GM18526 (cell line): ENCODE measurements around the gene RAC3.
A peak's percentile ranks its signal among the peaks of the same experiment; 100 is the strongest.

Experiments
- POLR2A ChIP-seq: IDR thresholded peaks from 3 replicates; pipeline ENCODE4 v1.6.1; 2011; ENCODE audit not compliant: insufficient read length; ENCODE audit errors: extremely low read depth

RAC3 gene

GRCh38 chr17:82015311-82015971 is 16.0 kb upstream of the RAC3 start:
- no peak for TF ChIP-seq POLR2A

- no peak for TF ChIP-seq POLR2A
Observed at GRCh38 chr17:82016061-82016874, 15.2 kb upstream of the RAC3 start.

GRCh38 chr17:82016875-82017459 is 14.5 kb upstream of the RAC3 start:
- TF ChIP-seq POLR2A = no peak

- no peak for TF ChIP-seq POLR2A
Observed at GRCh38 chr17:82017612-82018151, 13.8 kb upstream of the RAC3 start.

GRCh38 chr17:82018152-82018988 is 13.1 kb upstream of the RAC3 start:
- no peak for TF ChIP-seq POLR2A

GRCh38 chr17:82018989-82019689 is 12.3 kb upstream of the RAC3 start:
- no peak for TF ChIP-seq POLR2A

GRCh38 chr17:82019690-82020571 is 11.5 kb upstream of the RAC3 start:
- no peak for TF ChIP-seq POLR2A

- TF ChIP-seq POLR2A = no peak
Observed at GRCh38 chr17:82020572-82021106, 10.8 kb upstream of the RAC3 start.

GRCh38 chr17:82021107-82021899 is 10.2 kb upstream of the RAC3 start:
- no peak for TF ChIP-seq POLR2A

- TF ChIP-seq POLR2A = no peak
Observed at GRCh38 chr17:82021900-82022309, 9.6 kb upstream of the RAC3 start.

- peak; percentile 68 for TF ChIP-seq POLR2A
Observed at GRCh38 chr17:82022310-82022980, 9.0 kb upstream of the RAC3 start, which contains the start of gene CENPX. TSS of gene CENPX (minus strand) at chr17:82022878. CDS start at chr17:82022861, 17 bp downstream.

- TF ChIP-seq POLR2A = no peak
Observed at GRCh38 chr17:82022981-82023446, 8.5 kb upstream of the RAC3 start, which contains the start of gene LRRC45. TSS of gene LRRC45 (plus strand) at chr17:82023305. CDS start at chr17:82023644, 339 bp downstream.
